BJ (cell line): ENCODE results near the gene MVB12B. TPM values are rescaled to one million over a fixed set of nuclear protein-coding genes. Genes with fewer than 3 reads are reported as not detected.

ENCODE experiments used
- CTCF ChIA-PET: fragments of 350-600 bp; formaldehyde crosslinking; extraction: SDS; loops from one replicate; lab custom pipeline; 2021; ENCODE audit warnings: antibody characterized with exemption, inconsistent platforms; lab: Yijun Ruan, JAX
- POLR2A ChIA-PET: fragments of 300-600 bp; sonication (Branson Sonifier 250); formaldehyde crosslinking; extraction: SDS; loops from one replicate; lab custom pipeline; 2021; ENCODE audit warnings: antibody characterized with exemption; lab: Charles Lee
- DNase-seq: peaks from one replicate; pipeline ENCODE4 v3.0.0-alpha.2; 2011; ENCODE audit warnings: low read depth
- H3K27me3 ChIP-seq: 2 replicates; pipeline ENCODE4 v1.6.0; 2011; ENCODE audit warnings: low read length; ENCODE audit not compliant: control insufficient read depth, insufficient read depth
- H3K36me3 ChIP-seq: 2 replicates; pipeline ENCODE4 v1.5.1; 2011; ENCODE audit warnings: low read length; ENCODE audit not compliant: control insufficient read depth, insufficient read depth
- H3K4me3 ChIP-seq: 2 replicates; pipeline ENCODE4 v1.5.1; 2011; ENCODE audit warnings: low read depth, mild to moderate bottlenecking, control low read depth, low read length
- polyA plus RNA-seq: library from polyadenylated mRNA; depleted of rRNA; stranded (reverse); fragments of >200 nt; gene quantifications from 2 replicates; pipeline ENCODE4 v1.2.3, GENCODE V29; 2011
- TF ChIP-seq, protein P1 (sequence below): IDR thresholded peaks from 2 replicates; pipeline ENCODE4 v1.5.1; 2011; ENCODE audit warnings: low read depth, mild to moderate bottlenecking, control low read depth, inconsistent platforms, low read length, moderate library complexity; ENCODE audit not compliant: insufficient read depth

MVB12B gene
- polyA plus RNA-seq, 1 experiment: 2.7 TPM

DNA sequence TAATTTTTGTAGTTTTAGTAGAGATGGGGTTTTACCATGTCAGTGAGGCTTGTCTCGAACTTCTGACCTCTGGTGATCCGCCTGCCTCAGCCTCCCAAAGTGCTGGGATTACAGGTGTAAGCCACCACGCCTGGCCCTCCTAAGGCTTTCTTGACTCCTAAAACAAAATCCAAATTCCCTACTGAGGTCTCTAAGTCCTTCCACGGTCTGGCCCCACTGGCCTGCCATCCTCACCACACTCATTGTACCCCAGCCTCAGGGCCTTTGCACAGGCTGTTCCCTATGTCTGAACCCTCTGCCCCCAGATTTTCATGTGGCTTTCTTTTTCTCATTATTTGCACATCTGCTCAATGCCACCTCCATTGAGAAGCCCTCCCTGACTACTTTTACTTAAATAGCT lies 34.7 kb upstream of the MVB12B start:
- no peak for DNase-seq
- ChIA-PET POLR2A (no interaction called here), CTCF (interaction anchor here (1.4 to 1.7 kb wide), 3 partner anchors 11 to 199 kb away, joined by 4 to 7 read pairs (median 4); no protein-coding TSS in a partner anchor)
- peaks cover 4% of the 10 kb centered on the region; the same call in 1 of the 2 replicates for H3K27me3 ChIP-seq
- TF ChIP-seq, protein P1, sequence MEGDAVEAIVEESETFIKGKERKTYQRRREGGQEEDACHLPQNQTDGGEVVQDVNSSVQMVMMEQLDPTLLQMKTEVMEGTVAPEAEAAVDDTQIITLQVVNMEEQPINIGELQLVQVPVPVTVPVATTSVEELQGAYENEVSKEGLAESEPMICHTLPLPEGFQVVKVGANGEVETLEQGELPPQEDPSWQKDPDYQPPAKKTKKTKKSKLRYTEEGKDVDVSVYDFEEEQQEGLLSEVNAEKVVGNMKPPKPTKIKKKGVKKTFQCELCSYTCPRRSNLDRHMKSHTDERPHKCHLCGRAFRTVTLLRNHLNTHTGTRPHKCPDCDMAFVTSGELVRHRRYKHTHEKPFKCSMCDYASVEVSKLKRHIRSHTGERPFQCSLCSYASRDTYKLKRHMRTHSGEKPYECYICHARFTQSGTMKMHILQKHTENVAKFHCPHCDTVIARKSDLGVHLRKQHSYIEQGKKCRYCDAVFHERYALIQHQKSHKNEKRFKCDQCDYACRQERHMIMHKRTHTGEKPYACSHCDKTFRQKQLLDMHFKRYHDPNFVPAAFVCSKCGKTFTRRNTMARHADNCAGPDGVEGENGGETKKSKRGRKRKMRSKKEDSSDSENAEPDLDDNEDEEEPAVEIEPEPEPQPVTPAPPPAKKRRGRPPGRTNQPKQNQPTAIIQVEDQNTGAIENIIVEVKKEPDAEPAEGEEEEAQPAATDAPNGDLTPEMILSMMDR: no peak
- H3K4me3 ChIP-seq: no peak overlapping the region
- H3K36me3 ChIP-seq: no peaks in the 10 kb centered on the region

- POLR2A ChIA-PET: no interaction called here
- TF ChIP-seq, protein P1: no peak
- Histone ChIP-seq H3K4me3 (no peak overlapping the region), H3K36me3 (no peaks in the 10 kb centered on the region), H3K27me3 (peaks cover 4% of the 10 kb centered on the region)
- no peak for DNase-seq
- CTCF ChIA-PET: interaction anchor here (0.5 to 12.8 kb wide), 5 partner anchors 9 to 885 kb away, joined by 3 to 109 read pairs (median 5); no protein-coding TSS in a partner anchor
Observed at GRCh38 chr9:126292736-126293521, 33.7 kb upstream of the MVB12B start.

DNA sequence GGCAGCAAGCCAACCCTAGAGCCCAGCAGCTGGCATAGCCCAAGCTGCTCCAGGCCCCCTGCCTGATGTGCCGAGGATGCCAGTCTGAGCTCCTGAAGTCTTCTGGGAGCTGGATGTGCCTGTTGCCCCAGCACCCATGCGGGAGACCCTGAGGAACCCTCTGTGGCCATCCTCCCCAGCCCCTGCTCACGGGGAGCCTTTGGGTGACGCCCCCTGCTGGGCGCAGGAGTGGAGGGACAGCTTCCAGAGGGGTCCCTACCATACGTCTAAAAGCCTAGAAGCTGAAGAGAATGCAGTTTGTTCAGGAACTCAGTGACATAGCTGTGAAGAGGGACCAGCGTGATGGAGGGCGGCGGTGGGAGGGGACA lies 33.1 kb upstream of the MVB12B start:
- POLR2A ChIA-PET: no interaction called here
- H3K36me3 ChIP-seq: no peaks in the 10 kb centered on the region
- H3K27me3 ChIP-seq: peaks cover 8% of the 10 kb centered on the region
- no peak overlapping the region for H3K4me3 ChIP-seq
- TF ChIP-seq, protein P1: peak; percentile 22; the same call in 1 of the 2 replicates
- DNase-seq: no peak
- CTCF ChIA-PET: interaction anchor here (0.5 to 12.8 kb wide), 7 partner anchors 9 to 886 kb away, joined by 3 to 109 read pairs (median 6); no protein-coding TSS in a partner anchor

DNA sequence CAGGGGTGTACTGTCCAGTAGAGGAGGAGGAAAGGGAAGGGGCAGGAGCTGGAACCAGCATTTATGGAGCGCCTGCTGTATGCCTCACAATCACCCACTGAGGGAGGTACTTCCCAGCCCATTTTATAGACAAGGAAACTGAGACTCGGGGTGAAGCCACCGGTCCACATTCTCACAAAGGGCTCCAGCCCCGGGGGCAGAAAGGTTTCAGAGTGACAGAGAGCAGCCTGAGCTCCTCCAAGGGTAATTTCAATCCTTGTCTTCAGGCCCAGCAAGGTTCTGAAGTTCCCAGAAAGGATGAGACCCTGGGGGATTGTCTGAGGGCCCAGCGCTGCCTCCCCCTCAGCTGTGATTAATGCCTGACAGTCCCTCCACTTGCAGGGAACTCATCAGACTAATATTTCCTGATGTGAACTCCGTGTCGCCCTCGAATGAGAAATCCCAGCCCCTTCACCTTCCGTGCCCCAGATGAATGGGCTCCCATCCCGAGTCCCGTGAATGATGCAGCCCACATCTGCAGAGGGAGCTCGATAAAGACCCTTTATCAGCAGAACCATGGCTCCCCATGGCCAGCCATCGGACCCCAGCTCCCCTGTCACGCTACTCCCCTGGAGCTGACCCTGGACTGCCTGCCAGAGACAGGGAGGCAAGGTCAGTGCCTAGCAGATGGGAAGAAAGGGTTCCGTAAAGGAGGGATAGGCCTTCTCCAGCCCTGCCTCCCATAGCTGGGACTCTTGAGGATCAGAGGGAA lies 32.1 kb upstream of the MVB12B start:
- TF ChIP-seq, protein P1: no peak
- POLR2A ChIA-PET: no interaction called here
- H3K27me3 ChIP-seq: peaks cover 9% of the 10 kb centered on the region
- no peaks in the 10 kb centered on the region for H3K36me3 ChIP-seq
- CTCF ChIA-PET: interaction anchor here (1.2 to 12.8 kb wide), 5 partner anchors 8 to 207 kb away, joined by 5 to 109 read pairs (median 6); no protein-coding TSS in a partner anchor
- no peak overlapping the region for H3K4me3 ChIP-seq
- DNase-seq: no peak

- POLR2A ChIA-PET: no interaction called here
- DNase-seq: no peak
- CTCF ChIA-PET: interaction anchor here (1.7 to 12.8 kb wide), 4 partner anchors 12 to 206 kb away, joined by 5 to 109 read pairs (median 6); no protein-coding TSS in a partner anchor
- Histone ChIP-seq H3K36me3 (no peaks in the 10 kb centered on the region), H3K27me3 (peaks cover 9% of the 10 kb centered on the region), H3K4me3 (no peak overlapping the region)
- TF ChIP-seq, protein P1: no peak
Observed at GRCh38 chr9:126295082-126295477, 31.5 kb upstream of the MVB12B start.
